ENCODE measurements around the gene PDE11A.

DNA sequence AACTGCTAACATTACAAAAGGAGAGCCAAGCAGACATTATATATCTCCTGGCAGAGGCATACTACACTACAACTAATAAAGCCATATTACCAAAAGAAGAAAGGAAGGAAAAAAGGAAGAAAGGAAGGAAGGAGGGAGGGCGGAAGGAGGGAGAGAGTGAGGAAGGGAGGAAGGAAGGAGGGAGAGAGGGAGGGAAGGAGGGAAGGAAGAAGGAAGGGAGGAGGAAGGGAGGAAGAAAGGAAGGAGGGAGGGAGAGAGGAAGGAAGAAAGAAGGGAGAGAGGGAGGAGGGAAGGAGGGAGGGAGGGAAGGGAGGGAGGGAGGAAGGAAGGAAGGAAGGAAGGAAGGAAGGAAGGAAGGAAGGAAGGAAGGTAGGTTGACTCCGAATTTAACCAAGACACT is 133.4 kb downstream of the PDE11A start:
- TF ChIP-seq, protein P1, sequence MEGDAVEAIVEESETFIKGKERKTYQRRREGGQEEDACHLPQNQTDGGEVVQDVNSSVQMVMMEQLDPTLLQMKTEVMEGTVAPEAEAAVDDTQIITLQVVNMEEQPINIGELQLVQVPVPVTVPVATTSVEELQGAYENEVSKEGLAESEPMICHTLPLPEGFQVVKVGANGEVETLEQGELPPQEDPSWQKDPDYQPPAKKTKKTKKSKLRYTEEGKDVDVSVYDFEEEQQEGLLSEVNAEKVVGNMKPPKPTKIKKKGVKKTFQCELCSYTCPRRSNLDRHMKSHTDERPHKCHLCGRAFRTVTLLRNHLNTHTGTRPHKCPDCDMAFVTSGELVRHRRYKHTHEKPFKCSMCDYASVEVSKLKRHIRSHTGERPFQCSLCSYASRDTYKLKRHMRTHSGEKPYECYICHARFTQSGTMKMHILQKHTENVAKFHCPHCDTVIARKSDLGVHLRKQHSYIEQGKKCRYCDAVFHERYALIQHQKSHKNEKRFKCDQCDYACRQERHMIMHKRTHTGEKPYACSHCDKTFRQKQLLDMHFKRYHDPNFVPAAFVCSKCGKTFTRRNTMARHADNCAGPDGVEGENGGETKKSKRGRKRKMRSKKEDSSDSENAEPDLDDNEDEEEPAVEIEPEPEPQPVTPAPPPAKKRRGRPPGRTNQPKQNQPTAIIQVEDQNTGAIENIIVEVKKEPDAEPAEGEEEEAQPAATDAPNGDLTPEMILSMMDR (IDR thresholded peaks at IDR 0.05): no peak
- TF ChIP-seq POLR2A (IDR thresholded peaks at IDR 0.05) (no peak), EP300 (IDR thresholded peaks at IDR 0.05) (no peak)

All from tibial nerve (tissue), 4 donors.